ENCODE results near the gene DMXL1. TPM values are rescaled to one million over a fixed set of nuclear protein-coding genes. Genes with fewer than 3 reads are reported as not detected.

DMXL1 gene
- total RNA-seq, 4 donors from 2014 or later: 25.9 to 50.9 (median 30.9) TPM

GRCh38 chr5:119288379-119289033, 217.6 kb downstream of the DMXL1 start:
- DNase-seq: no peak
- WGBS, 2 donors: 6 to 17% methylated on average over 2 of the region's 2 CpGs
- H3K36me3 ChIP-seq: no peaks in the 10 kb centered on the region
- H3K27ac ChIP-seq: peak overlapping the region in 2 of 4 donors; percentile 26 to 30
- TF ChIP-seq CTCF (IDR thresholded peaks at IDR 0.05) (no peak), POLR2A (IDR thresholded peaks at IDR 0.05) (no peak)
- no peaks in the 10 kb centered on the region for H3K27me3 ChIP-seq
- H3K9me3 ChIP-seq: no peaks in the 10 kb centered on the region
- intact Hi-C loops (cut with DNase I): no loop called here
- peaks cover 11 to 77% (median 35%) of the 10 kb centered on the region in 3 donors for H3K4me1 ChIP-seq
- H3K4me3 ChIP-seq: no peak overlapping the region

- WGBS, 2 donors: 55 to 62% methylated on average over 3 of the region's 3 CpGs
- Histone ChIP-seq H3K9me3 (no peaks in the 10 kb centered on the region), H3K36me3 (no peaks in the 10 kb centered on the region), H3K27me3 (no peaks in the 10 kb centered on the region), H3K4me1 (peaks cover 11 to 67% (median 35%) of the 10 kb centered on the region in 3 donors), H3K4me3 (no peak overlapping the region), H3K27ac (peak overlapping the region in 1 of 4 donors; percentile 49)
- no peak for DNase-seq
- no peak for TF ChIP-seq POLR2A (IDR thresholded peaks at IDR 0.05)
- intact Hi-C loops (cut with DNase I): no loop called here
Measured at GRCh38 chr5:119289438-119290044, 218.7 kb downstream of the DMXL1 start.

- no peaks in the 10 kb centered on the region for H3K9me3 ChIP-seq
- intact Hi-C loops (cut with DNase I): no loop called here
- 47 to 76% methylated on average over 3 of the region's 3 CpGs for WGBS, 2 donors
- no peaks in the 10 kb centered on the region for H3K27me3 ChIP-seq
- H3K27ac ChIP-seq: no peak overlapping the region
- no peak for DNase-seq
- H3K4me1 ChIP-seq: peaks cover 11 to 67% (median 32%) of the 10 kb centered on the region in 3 donors
- TF ChIP-seq CTCF (IDR thresholded peaks at IDR 0.05) (no peak), POLR2A (IDR thresholded peaks at IDR 0.05) (no peak)
- no peaks in the 10 kb centered on the region for H3K36me3 ChIP-seq
- H3K4me3 ChIP-seq: no peak overlapping the region
Measured at GRCh38 chr5:119290161-119290569, 219.3 kb downstream of the DMXL1 start.

- Histone ChIP-seq H3K9me3 (no peaks in the 10 kb centered on the region), H3K27me3 (no peaks in the 10 kb centered on the region), H3K27ac (no peak overlapping the region), H3K4me1 (peaks cover 11 to 66% (median 32%) of the 10 kb centered on the region in 3 donors), H3K4me3 (no peak overlapping the region), H3K36me3 (no peaks in the 10 kb centered on the region)
- WGBS, 2 donors: 94 to 100% methylated on average over 2 of the region's 2 CpGs
- no peak for TF ChIP-seq CTCF (IDR thresholded peaks at IDR 0.05)
- TF ChIP-seq POLR2A (IDR thresholded peaks at IDR 0.05): no peak
- DNase-seq: no peak
- intact Hi-C loops (cut with DNase I): no loop called here
Measured at GRCh38 chr5:119290607-119291006, 219.7 kb downstream of the DMXL1 start.

- TF ChIP-seq CTCF (IDR thresholded peaks at IDR 0.05) (no peak), POLR2A (IDR thresholded peaks at IDR 0.05) (no peak)
- Histone ChIP-seq H3K36me3 (no peaks in the 10 kb centered on the region), H3K9me3 (no peaks in the 10 kb centered on the region), H3K4me3 (no peak overlapping the region), H3K4me1 (peaks cover 11 to 61% (median 29%) of the 10 kb centered on the region in 3 donors), H3K27ac (no peak overlapping the region), H3K27me3 (no peaks in the 10 kb centered on the region)
- 80 to 83% methylated on average over 5 of the region's 5 CpGs for WGBS, 2 donors
- no peak for DNase-seq
- intact Hi-C loops (cut with DNase I): no loop called here
Measured at GRCh38 chr5:119291056-119291455, 220.2 kb downstream of the DMXL1 start.

Data from esophagus squamous epithelium (tissue), 5 donors.